ENCODE data around the gene DYRK1A.

DYRK1A gene

DNA sequence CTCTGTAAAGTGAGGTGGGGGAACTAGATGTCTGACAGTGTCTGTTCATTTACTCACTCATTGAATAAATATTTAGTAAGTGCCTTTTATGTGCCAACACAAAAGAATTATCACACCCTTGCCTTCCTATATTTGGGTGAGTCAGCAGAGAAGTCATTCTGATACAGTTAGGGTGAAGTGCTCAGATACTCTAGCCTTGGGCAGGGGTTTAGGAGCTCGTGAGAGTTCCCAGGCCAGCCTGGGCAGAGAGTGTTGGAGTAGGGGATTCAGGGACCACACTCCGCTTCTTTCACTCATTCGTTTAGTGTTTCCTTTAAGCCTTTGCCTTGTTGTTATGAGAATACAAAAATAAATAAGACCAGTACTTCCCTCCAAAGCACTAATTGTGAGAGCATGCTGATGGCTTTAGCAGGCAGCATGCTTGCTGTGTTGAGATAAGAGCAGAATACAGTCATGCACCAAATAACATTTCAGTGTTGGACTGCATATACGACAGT lies 83.9 kb downstream of the DYRK1A start:
- DNase-seq = no peak

DNA sequence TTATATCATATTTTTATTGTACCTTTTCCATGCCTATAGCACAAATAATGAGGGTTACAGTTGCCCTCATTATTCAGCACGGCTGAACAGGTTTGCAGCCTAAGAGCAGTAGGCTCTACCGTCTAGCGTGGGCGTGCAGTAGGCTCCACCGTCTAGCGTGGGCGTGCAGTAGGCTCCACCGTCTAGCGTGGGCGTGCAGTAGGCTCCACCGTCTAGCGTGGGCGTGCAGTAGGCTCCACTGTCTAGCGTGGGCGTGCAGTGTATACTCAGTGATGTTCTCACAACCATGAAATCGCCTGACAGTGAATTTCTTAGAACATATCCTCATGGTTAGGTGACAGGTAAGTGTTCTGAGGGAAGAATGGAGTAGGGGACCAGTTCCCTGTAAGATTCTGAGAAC lies 84.9 kb downstream of the DYRK1A start:
- DNase-seq = no peak

GRCh38 chr21:37452227-37452626 lies 85.7 kb downstream of the DYRK1A start:
- no peak for DNase-seq

DNA sequence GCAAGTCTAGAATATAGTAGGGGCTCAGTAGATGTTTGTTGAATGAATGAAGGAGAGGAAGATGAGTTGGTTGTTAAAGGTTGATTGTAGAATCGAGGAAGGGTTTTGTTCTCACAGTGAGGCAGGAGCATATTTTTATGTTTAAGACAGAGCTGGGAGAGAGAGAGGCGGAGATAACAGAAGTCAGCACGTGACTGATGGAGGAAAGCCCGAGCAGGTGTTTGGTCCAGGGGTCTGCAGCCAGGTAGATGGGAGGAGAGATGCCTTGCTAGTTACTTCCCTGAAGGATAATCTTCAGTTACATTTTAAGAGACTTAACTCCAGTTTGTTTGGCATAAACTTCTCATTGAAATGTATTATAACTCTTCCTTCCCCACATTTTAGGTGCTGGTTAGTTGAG lies 86.8 kb downstream of the DYRK1A start:
- DNase-seq = no peak

DNA sequence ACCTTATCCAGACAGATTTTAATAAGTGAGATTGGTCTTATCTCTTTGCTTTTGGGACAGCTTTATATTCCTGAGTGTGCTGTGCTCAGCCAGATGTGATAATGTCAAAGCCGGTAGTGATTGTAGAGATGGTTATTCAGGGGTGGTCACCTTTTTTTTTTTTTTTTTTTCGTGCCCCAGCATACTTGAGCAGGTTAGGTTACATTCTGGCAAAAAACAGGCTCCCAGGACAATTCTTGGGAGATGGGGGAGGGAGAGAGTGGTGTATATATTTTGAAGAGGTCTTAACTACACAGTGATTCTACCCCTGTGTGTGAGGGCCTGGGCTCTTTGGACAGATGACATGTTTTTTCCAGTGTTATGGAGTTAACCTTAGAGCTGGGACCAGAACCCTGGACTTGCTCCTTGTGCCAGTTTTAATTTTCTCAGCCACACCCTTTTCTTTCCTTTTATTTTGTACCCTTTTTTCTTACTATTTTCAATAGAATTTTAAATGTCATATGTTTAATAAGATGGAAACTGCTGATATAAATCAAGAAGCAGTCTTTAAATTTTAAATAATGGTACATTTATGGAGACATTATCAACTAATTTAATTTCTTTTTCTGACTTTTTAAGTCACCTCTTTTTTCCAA lies 88.4 kb downstream of the DYRK1A start:
- no peak for DNase-seq

DNA sequence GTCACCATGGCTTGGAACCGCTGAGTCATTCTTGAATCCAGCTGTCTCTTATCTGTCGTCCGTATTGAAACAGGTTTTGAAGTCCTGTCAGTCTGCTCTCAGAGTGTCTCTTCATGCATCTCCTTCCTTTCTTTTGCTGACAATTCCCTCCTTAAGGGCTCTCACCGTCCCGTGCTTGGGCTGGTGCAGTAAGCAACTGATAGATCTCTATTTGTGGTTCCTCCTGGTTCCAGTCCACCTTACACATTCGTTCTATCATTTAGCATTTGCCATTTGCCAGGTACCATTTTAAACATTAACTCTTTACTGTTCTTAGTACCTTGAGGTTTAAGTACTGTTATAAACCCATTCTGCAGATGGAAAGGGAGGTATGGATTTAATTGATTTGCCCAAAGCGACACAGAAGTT lies 88.9 kb downstream of the DYRK1A start:
- no peak for DNase-seq

- DNase-seq = no peak
Observed at GRCh38 chr21:37458669-37459276, 92.2 kb downstream of the DYRK1A start.

- no peak for DNase-seq
Observed at GRCh38 chr21:37459575-37459974, 93.0 kb downstream of the DYRK1A start.

DNA sequence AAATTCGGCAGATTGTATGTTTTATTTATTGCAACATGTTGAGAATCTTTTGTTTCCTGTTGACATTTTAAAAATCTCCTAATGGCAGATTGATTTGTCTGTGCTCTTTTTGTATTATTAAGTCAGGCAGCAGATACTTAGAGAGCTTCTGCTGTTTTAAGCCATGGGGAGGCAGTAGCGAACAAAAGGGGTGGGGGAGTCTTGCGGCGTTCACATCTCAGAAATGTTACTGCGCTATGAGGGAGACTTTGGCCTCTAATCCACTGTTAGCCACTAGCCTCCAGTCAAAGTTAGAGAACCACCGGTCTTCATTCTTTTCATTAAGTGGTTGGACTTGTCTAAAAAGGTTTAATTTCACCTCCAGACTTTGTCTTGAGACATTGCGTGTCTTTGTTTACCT lies 93.6 kb downstream of the DYRK1A start:
- DNase-seq = no peak

DNA sequence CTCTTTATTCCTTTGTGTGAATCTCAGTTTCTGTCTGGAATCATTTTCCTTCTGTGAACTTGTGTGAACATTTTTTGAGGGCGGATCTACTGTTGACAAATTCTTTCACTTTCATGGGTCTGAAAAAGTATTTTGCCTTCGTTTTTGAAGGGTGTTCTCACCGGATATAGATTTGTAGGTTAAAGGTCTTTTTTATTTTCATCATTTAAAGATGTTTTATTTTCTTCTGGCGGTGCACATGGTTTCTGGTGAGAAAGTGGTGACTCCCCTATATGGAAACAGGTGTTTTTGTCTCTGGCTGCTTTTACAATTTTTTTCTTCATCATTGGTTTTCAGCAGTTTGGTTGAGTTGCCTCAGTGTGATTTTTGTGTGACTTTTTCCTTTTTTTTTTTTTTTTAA lies 94.9 kb downstream of the DYRK1A start:
- DNase-seq = no peak

DNA sequence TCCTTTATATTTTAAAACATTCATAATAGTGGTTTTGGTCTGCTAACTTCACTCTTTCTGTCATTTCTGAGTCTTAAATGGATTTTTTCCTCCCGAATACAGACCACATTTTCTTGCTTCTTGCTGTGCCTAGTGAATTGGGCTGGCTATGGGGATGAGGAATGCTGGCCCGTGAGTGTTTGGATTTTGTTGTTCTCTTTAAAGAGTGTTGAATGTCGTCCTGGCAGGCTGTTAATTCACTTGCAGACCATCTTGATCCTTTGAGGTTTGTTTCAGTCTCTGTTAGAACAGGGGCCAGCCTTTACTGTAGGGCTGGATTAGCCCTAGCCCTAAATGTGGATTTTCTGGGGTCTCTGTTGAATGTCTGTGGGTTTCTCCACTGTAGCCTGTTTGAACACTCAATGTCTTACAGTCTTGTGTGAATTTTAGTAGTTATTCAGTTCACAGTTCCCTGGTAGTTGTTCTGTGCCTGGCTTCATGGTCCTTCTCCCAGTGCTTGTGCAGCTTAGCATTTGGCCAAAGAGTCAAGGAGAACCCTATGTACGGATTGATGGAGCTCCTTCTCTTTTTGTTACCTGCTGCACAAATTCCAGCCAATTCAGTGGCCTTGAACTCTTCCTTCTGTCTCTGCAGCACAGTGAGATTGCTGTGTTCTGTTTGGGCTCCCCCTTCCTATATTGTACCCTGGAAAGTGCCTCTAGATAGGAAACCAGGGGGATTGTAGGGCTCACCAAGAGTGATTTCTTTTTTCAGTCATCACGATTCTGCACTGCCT lies 95.7 kb downstream of the DYRK1A start:
- no peak for DNase-seq

DNA sequence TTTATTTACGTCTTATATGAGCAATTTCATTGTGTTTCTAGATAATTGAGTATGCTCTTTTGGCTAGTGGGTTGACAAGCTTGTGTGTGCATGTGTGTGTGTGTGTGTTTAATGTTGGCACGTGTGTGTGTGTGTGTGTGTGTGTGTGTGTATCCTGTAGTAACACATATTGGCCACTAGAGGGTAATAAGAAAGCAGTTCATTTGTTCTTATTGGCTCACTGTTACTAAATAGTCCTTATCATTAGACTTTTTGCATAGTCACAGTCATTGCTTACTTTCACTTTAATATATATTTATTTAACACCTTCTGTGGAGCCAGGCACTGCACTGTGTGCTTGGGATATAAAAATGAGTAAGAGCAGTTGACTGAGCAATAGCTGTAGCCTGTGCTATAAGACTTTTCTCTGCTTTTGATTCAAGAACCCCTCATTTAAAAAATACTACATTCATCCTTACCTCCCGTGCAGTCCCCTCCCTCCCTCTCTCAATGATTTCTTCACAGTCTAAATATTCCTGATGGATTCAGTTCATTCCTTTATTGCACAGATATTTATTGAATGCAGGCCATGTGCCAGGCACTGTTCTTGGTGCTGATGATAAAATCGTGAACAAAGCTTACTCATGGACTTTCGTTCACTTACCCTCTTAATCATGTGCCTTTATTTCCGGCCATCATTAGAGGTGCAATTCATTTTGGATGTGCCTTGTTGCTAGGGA lies 96.7 kb downstream of the DYRK1A start:
- DNase-seq = no peak

DNA sequence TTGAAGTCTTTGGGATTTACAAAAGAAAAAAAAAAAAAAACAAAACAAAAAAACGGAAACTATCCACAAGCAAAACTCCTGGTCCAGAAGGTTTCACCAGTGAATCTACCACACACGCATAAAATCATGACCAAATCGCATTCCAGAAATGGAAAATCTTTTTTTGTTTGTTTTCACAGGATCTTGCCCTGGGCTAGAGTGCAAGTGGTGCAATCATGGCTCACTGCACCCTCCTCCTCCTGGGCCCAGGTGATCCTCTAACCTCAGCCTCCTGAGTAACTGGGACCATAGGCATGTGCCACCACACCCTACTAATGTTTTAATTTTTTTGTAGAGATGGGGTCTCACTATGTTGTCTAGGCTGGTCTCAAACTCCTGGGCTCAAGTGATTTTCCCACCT lies 100.5 kb downstream of the DYRK1A start:
- no peak for DNase-seq

DNA sequence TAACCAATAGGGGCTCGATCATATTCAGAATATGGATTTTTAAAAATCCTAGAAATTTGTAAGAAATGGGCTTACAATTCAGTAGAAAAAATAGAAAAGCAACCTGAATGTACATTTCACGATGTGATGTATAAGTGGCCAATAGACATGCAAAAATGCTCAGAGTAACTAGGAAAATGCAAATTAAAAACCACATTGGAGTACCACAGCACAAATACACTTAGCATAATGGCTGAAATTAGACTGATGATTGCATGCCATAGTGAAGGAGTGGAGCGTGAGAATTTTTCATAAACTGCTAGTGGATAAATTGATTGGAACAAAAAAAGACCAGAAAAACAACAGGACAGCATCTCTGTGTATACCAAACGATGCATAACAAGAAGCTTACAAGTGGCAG lies 102.3 kb downstream of the DYRK1A start:
- no peak for DNase-seq

DNA sequence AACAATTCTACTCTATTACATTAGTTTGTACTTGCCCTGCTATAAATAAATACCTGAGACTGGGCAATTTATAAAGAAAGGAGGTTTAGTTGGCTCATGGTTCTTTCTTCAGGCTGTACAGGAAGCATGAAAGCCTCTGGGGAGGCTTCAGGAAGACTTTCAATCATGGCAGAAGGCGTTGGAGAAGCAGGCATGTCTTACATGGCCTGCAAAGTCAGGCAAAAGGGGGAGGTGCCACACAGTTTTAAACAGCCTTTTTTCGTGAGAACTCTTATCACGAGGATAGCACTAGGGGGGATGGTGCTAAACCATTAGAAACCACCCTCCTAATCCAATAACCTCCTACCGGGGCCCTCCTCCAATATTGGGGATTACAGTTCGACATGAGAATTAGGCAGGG lies 102.9 kb downstream of the DYRK1A start:
- no peak for DNase-seq

- DNase-seq = no peak
Observed at GRCh38 chr21:37472581-37472980, 106.0 kb downstream of the DYRK1A start.

GRCh38 chr21:37473491-37473890 lies 106.9 kb downstream of the DYRK1A start:
- no peak for DNase-seq

DNA sequence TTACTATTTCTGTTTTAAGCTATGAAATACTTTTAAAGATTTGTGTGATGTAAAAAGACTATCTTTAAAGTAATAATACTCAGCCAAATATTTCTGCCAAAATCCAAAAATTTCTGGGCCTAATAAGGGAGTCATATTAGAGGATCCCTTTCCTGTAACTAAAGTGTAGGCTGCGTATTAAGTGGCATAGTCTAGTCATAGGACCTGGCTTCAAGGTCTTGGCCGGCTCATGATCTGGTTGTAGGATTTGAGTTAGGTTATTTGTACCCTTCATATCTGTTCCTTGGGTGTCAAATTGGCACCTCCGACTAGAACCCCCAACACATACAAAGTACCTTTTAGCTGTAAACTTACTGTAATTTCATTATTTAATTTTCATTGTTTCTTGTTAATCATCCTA lies 107.8 kb downstream of the DYRK1A start:
- DNase-seq = no peak

DNA sequence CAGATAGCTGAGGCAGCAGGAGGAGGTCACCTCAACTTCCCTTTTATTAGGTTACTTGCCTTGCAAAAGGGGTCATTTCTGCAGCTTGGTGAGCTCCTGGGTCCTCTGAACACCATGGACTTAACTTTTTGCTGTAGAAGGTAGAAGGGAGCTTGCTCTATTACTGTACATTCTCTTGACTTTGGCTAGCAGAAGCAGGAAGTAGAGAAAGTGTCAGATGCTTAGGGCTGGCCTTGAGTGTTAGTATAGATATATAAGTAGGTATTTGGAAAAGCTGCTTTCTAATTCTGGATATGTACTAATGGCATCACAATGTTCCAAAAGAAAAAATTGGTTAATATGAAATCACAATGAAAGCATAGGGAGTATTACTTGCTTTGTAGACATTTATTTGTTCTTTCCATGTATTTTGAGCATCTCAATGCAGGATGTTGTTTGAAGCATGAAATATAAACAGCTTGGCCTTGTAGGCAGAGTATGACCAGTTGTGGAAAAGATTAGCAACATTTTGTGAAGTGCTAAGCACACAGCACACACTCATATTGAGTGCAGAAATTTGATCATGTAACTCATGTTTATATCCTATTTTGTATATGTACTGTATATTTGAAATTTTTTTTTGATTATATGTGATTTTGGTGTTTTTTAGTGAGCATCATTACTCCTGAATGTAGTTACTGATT lies 108.8 kb downstream of the DYRK1A start:
- no peak for DNase-seq

DNA sequence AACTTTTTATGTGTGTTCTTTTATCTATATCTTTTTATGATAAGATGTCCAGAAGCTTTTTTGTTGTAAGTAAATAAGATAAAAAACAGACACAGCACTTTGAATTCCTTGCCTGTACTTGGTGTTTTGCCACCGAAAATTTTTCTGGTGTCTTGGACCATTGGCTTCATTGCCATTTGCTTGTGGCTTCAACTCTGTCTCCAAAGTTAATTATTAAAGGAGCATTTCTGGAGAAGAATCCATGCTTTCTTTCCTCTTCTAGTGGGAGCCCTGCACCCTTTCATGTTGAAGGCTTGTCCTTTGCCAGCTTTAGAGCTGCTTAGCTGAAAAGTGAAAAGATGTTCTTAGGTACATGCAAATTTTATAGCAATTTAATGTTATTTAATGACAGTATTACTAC lies 112.2 kb downstream of the DYRK1A start:
- no peak for DNase-seq

- no peak for DNase-seq
Observed at GRCh38 chr21:37483776-37484175, 117.2 kb downstream of the DYRK1A start.

DNA sequence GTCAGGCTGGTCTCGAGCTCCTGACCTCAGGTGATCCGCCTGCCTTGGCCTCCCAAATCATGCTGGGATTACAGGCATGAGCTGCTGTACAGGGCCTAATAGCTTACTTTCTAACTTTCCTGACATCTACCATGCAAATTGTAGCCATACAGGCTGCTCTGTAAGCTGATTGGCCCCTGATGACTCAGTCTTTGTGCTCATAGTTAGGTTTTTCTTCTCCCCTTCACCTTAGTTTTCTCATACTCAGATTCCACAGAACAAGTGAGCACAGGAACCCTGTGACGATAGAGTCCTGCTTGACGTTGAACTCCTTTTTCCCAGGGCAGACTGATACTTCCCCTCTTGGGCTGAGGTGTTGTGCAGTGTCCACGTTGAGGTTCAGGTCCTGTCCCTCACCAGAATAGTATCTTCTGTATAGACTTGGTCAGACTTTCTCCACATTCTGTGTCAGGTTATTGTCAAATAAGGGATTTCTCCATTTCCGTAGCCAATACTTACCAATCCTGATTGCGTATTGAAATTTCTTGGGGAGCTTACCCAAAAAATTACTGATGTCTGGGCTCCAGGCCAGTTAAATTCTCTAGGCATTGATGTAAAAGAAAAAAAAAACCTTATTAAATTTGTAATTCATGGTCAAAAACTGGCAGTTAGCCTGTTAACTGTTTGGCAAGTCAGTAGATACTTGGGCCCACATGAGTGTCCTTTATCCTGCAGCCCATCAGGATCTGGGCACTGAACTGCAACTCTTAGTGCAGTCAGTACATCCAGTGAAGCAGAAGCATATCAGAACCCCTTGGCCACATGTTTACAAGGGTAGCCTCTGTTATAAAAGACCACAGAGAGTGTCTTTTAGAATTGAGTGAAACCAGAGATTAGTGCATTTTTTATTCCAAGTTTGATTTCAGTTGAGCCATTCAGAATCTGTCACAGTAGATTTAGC lies 118.2 kb downstream of the DYRK1A start:
- DNase-seq = no peak

All from 8988T (cell line).